HuH-7.5 (cell line): ENCODE measurements around the gene ATF7IP2.

Experiments used
- DNase-seq: peaks from one replicate; pipeline ENCODE4 v3.0.0; 2011; ENCODE audit warnings: low spot score

The ATF7IP2 gene

DNA sequence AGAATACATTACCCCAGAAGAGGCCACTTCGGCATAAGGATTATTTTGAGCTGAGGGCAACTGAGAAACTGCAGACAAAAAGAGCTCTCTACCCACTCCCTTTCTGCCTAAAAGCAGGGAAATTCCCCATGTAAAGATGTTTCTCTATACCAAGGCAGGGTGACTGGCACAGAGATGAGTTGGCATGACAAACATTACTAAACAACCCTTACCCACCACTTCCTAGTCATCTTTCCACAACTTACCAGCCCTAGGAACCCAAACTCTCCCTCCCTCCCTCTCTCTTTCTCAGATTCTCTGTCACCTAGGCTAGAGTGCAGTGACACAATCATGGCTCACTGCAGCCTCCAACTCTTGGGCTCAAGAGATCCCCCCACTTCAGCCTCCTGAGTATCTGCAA is 126.0 kb downstream of the ATF7IP2 start:
- no peak for DNase-seq

DNA sequence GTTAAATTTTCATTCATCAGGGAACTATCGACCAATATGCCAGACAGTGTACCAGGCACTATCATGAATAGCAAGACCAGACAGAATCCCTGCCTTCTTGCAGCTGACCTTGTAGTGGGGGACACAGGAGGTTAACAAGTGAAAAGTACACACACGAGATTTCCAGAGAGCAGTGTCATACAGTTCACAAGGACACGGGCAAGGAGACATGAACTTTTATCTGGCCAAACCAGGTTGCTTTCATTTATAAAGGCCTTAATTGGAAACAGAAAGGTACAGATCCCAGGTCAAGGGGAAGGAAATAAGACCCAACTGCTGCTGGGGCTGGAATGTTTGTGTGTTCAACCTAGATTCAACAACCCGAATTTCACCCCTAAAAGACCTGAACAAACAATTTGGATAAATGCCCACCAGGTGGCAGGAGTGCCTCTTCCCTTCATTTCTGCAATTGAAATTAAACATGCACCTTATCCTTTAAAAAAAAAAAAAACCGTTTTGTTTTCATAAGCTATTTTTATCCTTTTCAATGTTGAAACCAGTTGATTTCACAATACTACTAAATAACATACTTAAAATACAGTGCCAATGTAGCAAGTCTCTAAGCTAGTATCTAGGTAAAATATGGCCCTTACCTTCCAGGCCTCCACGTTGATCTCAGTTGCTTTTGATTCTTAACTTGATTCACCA is 128.7 kb downstream of the ATF7IP2 start:
- DNase-seq, result peak; percentile 28

DNA sequence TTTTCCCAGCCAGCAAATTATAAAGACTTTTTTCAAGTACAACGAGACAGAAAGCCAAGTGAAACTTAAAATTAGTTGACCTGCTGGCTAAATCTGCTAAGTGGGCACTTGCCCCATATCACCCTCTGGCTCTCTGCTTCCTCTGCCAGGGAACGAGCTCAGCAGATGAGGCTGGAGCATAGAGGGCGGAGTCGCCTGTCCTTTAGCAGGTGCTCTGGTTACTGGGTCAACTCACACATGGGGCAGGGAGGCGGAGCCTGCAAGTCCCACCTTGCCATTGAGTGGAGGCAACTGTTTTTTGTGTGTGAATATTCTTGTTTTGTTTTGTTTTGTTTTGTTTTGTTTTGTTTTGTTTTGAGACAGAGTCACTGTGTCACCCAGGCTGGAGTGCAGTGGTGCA is 132.0 kb downstream of the ATF7IP2 start:
- no peak for DNase-seq

GRCh38 chr16:10518479-10519041 is 132.7 kb downstream of the ATF7IP2 start:
- DNase-seq, result no peak

DNA sequence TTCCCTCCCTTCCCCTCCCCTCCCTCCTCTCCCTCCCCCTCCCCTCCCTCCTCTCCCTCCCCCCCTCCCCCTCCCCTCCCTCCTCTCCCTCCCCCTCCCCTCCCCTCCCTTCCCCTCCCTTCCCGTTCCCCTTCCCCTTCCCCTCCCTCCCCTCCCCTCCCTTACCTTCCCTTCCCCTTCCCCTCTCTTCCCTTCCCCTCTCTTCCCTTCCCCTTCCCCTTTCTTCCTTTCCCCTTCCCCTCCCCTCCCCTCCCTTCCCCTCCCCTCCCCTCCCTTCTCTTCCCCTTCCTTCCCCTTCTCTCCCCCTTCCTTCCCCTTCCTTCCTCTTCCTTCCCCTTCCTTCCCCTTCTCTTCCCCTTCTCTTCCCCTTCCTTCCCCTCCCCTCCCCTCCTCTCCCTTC is 133.4 kb downstream of the ATF7IP2 start:
- no peak for DNase-seq

DNA sequence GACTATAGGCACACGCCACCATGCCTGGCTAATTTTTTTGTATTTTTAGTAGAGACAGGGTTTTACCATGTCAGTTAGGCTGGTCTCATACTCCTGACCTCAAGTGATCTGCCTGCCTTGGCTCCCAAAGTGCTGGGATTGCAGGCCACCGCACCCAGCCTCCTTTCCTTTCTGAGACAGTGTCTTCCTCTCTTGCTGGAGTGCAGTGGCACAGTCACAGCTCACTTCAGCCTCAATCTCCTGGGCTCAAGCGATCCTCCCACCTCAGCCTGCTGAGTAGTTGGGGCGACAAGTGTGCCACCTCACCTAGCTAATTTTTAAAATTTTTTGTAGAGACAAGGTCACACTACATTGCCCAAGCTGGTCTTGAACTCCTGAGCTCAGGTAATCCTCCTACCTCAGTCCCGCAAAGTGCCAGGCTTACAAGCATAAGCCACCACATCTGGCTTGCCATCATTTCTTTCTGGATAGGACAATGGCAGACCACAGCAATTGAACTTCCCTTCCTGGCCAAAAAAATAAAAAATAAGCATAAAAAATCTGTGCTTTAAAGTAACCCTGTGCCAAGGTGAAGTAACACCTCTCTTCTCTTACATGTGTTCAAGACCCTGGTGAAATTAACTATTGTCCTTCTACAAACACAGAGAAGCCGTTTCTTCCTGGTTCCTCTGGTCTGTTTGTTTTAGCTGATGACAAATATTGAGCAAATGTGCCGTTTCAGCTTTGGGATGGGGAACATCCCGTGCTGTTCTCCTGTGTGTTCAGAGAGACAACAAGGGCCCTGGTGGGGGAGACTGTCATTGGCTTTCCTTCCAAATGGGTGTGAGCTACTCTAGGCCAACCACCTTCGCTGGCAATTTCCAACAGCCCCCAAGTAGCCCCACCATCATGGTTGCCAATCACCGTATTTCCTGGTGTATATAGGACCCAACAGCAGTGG is 134.3 kb downstream of the ATF7IP2 start:
- peak; percentile 33 for DNase-seq

GRCh38 chr16:10520869-10521578 is 135.2 kb downstream of the ATF7IP2 start:
- no peak for DNase-seq

GRCh38 chr16:10521681-10522274 is 135.9 kb downstream of the ATF7IP2 start:
- DNase-seq, result peak; percentile 43

GRCh38 chr16:10522966-10523365 is 137.1 kb downstream of the ATF7IP2 start:
- no peak for DNase-seq

- DNase-seq, result no peak
These were observed 139.5 kb downstream of the ATF7IP2 start for GRCh38 chr16:10525214-10525825.

DNA sequence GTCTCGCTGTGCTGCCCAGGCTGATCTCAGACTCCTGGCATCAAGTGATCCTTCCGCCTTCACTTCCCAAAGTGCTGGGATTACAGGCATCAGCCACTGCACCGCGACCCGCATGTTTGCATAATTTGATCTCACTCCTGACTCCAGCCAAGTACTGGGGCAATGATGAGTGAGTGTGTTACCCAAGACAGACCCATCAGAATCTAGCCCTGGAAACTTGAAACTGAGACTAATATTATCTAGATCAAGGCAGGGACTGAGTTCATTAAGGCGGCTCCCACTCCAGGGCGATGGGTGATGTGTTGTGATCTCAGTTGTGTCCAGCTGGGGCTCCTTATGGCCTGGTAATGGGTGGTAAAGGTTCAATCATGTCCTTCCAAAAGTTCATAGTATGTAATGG is 141.1 kb downstream of the ATF7IP2 start:
- no peak for DNase-seq

DNA sequence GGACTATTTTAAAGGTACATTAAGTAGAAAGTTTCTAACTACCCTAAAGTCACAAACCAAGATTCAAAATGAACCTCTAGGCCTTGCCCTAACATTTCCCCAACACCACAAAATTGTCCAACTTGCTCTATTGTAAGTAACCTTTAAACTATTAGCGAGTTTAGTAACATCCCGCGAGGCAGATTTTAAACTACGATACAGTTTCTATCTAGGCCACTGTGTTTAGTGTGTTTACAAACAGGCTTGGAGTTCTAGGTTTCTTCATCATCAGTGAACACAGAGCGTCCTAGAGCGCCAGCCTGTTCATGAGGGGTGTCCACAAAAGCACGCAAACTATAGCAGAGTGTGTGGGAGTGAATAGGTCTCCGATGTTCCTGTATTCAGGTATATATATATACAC is 142.8 kb downstream of the ATF7IP2 start:
- DNase-seq, result no peak

DNA sequence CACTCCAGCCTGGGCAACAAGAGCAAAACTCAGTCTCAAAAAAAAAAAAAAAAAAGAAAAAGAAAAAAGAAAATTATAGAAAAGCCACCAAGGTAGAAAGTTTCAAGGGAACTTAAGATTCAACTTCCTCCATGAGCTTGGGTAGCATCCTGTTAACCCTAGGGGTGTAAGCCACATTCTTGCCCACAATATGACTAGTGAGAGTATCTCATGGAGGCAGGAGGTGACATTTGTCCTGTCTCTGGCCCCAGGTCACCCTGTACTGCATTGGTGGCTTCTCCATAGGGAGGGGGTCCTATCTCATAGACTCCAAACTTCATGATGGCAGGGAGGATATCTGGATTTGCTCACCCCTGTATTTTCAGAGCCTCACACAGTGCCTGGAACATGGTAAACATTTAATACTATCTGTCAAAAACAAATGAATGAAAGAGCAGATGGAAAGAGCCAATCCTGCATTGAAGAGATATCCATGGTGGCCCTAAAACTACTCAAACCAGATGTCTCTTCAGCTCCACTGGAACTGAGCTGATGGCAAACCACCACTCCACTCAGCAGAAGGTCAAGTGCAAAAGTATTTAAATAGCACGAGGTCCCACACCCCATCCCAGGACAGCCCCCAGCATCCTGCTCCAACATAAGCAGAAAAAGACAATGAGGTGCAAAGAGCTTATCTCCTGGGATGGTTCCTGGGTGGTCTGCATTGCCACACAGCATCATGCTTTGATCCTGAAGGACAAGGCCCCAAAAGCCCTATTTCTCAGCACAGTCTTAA is 144.2 kb downstream of the ATF7IP2 start:
- no peak for DNase-seq

DNA sequence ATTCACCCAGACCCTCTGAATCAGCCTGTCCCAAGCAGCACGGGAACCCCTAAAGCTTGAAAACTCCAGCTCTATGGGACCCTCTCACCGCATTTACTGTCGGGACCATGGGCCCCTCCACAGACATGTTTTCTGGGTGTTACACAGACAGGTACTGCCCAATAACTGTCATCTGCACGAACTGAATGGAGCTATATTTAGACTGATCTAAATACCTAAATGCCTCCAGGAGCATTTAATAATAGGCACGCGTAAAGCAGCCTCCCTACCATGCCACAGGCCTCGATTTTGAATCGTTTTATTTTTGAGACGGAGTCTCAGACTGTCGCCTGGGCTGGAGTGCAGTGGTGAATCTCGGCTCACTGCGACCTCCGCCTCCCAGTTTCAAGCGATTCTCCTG is 144.8 kb downstream of the ATF7IP2 start:
- DNase-seq, result no peak

DNA sequence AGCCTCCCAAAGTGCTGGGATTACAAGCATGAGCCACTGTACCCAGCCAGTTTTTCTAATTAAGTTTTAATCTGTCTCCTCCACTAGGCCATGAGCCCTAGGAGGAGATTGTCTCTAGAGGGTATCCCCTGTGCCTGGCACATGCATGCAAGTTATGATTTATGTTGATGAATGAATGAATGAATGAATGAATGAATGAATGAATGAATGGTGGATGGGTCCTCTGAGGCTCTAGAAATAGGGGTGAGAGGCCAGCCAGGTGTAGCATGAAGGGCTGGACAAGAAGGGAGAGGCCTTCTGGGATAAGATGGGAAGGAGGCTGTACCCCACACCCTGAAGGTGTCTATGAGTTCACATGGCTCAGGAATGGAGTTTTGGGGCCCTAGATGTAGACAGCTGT is 145.7 kb downstream of the ATF7IP2 start:
- no peak for DNase-seq
